GM23338 (cell line): ENCODE results near the gene VSTM2L. TPM values are rescaled to one million over a fixed set of nuclear protein-coding genes. Genes with fewer than 3 reads are reported as not detected.

ENCODE experiments used
- ATAC-seq: fragments of 200-7000 bp; cut with Tn5 transposase; 3 replicates; pipeline ENCODE4 v1.9.1; 2020
- DNase-seq: peaks from one replicate; pipeline ENCODE4 v3.0.0-alpha.2; 2015; ENCODE audit warnings: low spot score
- H2AFZ ChIP-seq: fragments of 200-600 bp; sonication (generic); 2 replicates; pipeline ENCODE4 v1.8.0; 2016; ENCODE audit warnings: antibody characterized with exemption, mild to moderate bottlenecking, moderate library complexity
- H3F3A ChIP-seq: fragments of 200-600 bp; sonication (generic); replicated peaks from 2 replicates; pipeline ENCODE4 v1.8.0; 2017; ENCODE audit warnings: antibody characterized with exemption, mixed run types, low read depth
- H3K27ac ChIP-seq: fragments of 200-600 bp; sonication (generic); 2 replicates; pipeline ENCODE4 v1.6.1; 2016; ENCODE audit warnings: low read depth
- H3K27me3 ChIP-seq: fragments of 200-600 bp; sonication (generic); 2 replicates; pipeline ENCODE4 v1.8.0; 2016; ENCODE audit warnings: mild to moderate bottlenecking, mixed run types, moderate library complexity; ENCODE audit not compliant: insufficient read depth
- H3K36me3 ChIP-seq: fragments of 200-600 bp; sonication (generic); 2 replicates; pipeline ENCODE4 v1.8.0; 2016; ENCODE audit warnings: mild to moderate bottlenecking; ENCODE audit not compliant: insufficient read depth
- H3K4me1 ChIP-seq: fragments of 200-600 bp; sonication (generic); 2 replicates; pipeline ENCODE4 v1.8.0; 2016; ENCODE audit warnings: mild to moderate bottlenecking, moderate library complexity; ENCODE audit not compliant: insufficient read depth
- H3K4me2 ChIP-seq: fragments of 200-600 bp; sonication (generic); 2 replicates; pipeline ENCODE4 v1.7.1; 2017; ENCODE audit warnings: mixed run types
- H3K4me3 ChIP-seq: fragments of 200-600 bp; sonication (generic); 2 replicates; pipeline ENCODE4 v1.6.1; 2016; ENCODE audit warnings: mixed run types
- H3K79me2 ChIP-seq: fragments of 200-600 bp; sonication (generic); replicated peaks from 2 replicates; pipeline ENCODE4 v1.8.0; 2017; ENCODE audit warnings: mild to moderate bottlenecking; ENCODE audit not compliant: insufficient read depth
- H3K9me2 ChIP-seq: fragments of 200-600 bp; sonication (generic); 2 replicates; pipeline ENCODE4 v1.8.0; 2017; ENCODE audit not compliant: insufficient read depth
- H4K20me1 ChIP-seq: fragments of 200-600 bp; sonication (generic); replicated peaks from 2 replicates; pipeline ENCODE4 v1.8.0; 2017; ENCODE audit warnings: mild to moderate bottlenecking; ENCODE audit not compliant: insufficient read depth
- H3K27ac Mint-ChIP-seq: 2 replicates; pipeline ENCODE4 v1.8.0; 2020; ENCODE audit warnings: inconsistent platforms, mild to moderate bottlenecking, moderate library complexity, mixed read lengths
- H3K27me3 Mint-ChIP-seq: 3 replicates; pipeline ENCODE4 v1.8.0; 2022; ENCODE audit warnings: low read depth, mild to moderate bottlenecking, moderate library complexity, mixed read lengths, inconsistent platforms; ENCODE audit not compliant: insufficient read depth, poor library complexity
- H3K36me3 Mint-ChIP-seq: 3 replicates; pipeline ENCODE4 v1.8.0; 2021; ENCODE audit warnings: low read depth, mild to moderate bottlenecking, inconsistent platforms, moderate library complexity, mixed read lengths
- H3K4me1 Mint-ChIP-seq: 3 replicates; pipeline ENCODE4 v1.8.0; 2020; ENCODE audit warnings: mild to moderate bottlenecking, inconsistent platforms, mixed read lengths
- H3K4me3 Mint-ChIP-seq: 3 replicates; pipeline ENCODE4 v1.8.0; 2021; ENCODE audit warnings: moderate library complexity, mild to moderate bottlenecking, inconsistent platforms, mixed read lengths
- H3K9me3 Mint-ChIP-seq: 3 replicates; pipeline ENCODE4 v1.8.0; 2020; ENCODE audit warnings: moderate library complexity, mild to moderate bottlenecking, inconsistent platforms, mixed read lengths
- CREB1 ChIP-seq: fragments of 250-450 bp; sonication (Bioruptor Pico); IDR thresholded peaks from 2 replicates; pipeline ENCODE4 v1.5.0; 2020; ENCODE audit warnings: low read depth, mild to moderate bottlenecking, moderate library complexity
- EZH2 ChIP-seq: fragments of 200-600 bp; sonication (generic); IDR thresholded peaks from one replicate; pipeline ENCODE4 v1.8.0; 2017; ENCODE audit warnings: antibody characterized with exemption, mild to moderate bottlenecking, low read depth; ENCODE audit not compliant: unreplicated experiment
- EZH2phosphoT487 ChIP-seq: fragments of 200-600 bp; sonication (generic); IDR thresholded peaks from one replicate; pipeline ENCODE4 v1.8.1; 2018; ENCODE audit warnings: antibody characterized with exemption; ENCODE audit not compliant: unreplicated experiment
- JUNB ChIP-seq: IDR thresholded peaks from one replicate; pipeline ENCODE4 v1.6.1; 2016; ENCODE audit warnings: antibody characterized with exemption; ENCODE audit not compliant: unreplicated experiment
- NANOG ChIP-seq: IDR thresholded peaks from 2 replicates; pipeline ENCODE4 v1.6.1; 2016; ENCODE audit warnings: antibody characterized with exemption, borderline replicate concordance
- POLR2AphosphoS5 ChIP-seq: IDR thresholded peaks from 2 replicates; pipeline ENCODE4 v1.6.1; 2016; ENCODE audit warnings: antibody characterized with exemption, low read depth
- STAT1 ChIP-seq: IDR thresholded peaks from one replicate; pipeline ENCODE4 v1.6.1; 2016; ENCODE audit warnings: antibody characterized with exemption; ENCODE audit not compliant: unreplicated experiment
- ZNF114 ChIP-seq: fragments of 250-450 bp; sonication (Bioruptor Pico); IDR thresholded peaks from 2 replicates; pipeline ENCODE4 v1.5.0; 2020; ENCODE audit warnings: mild to moderate bottlenecking, moderate library complexity
- ZNF331 ChIP-seq: fragments of 250-450 bp; sonication (Bioruptor Pico); IDR thresholded peaks from 2 replicates; pipeline ENCODE4 v1.5.0; 2020; ENCODE audit warnings: low read depth, mild to moderate bottlenecking, moderate library complexity
- polyA plus RNA-seq: library from polyadenylated mRNA; unstranded; fragments of >200 nt; fragmentation: Nextera tagmentation; extraction: Ambion mirVana; gene quantifications from 2 replicates; pipeline ENCODE4 v1.2.1, GENCODE V29; 2016
- total RNA-seq: library from RNA; depleted of rRNA; stranded (reverse); fragments of >200 nt; shearing (Covaris generic); gene quantifications from 2 replicates; pipeline ENCODE4 v1.2.3, GENCODE V29; 2014
- TF ChIP-seq, protein P1 (sequence below), 2 experiments: fragments of 200-600 bp in 1 of 2; sonication (generic) in 1 of 2; conservative IDR thresholded peaks; 2 replicates each; pipeline versions ENCODE4 v1.5.1 to v1.6.1; 2016 to 2017; ENCODE audit warnings: antibody characterized with exemption in 2 of 2, low read depth in 2 of 2, mild to moderate bottlenecking in 2 of 2, moderate library complexity in 1 of 2
- TF ChIP-seq, protein P2 (sequence below): IDR thresholded peaks from one replicate; pipeline ENCODE4 v1.6.1; 2018; ENCODE audit warnings: antibody characterized with exemption; ENCODE audit not compliant: unreplicated experiment

The VSTM2L gene
- total and polyA plus RNA-seq, 2 experiments from 2014 or later = 0.60 to 1.9 TPM

DNA sequence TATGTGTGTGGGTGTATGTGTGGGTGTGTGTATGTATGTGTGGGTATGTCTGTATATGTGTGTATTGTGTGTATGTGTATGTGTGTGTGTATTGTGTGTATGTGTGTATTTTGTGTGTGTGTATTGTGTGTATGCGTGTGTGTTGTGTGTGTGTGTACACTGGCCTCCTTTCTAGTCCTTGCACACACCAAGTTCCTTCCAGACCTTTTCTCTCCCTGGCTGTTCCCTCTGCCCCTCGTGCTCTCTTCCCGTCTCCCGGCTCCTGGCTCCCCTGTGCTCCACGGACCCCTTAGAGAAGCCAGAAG, 11.4 kb downstream of the VSTM2L start (continued):
- TF ChIP-seq JUNB (no peak), CREB1 (no peak), POLR2AphosphoS5 (no peak)
- TF ChIP-seq, protein P1, sequence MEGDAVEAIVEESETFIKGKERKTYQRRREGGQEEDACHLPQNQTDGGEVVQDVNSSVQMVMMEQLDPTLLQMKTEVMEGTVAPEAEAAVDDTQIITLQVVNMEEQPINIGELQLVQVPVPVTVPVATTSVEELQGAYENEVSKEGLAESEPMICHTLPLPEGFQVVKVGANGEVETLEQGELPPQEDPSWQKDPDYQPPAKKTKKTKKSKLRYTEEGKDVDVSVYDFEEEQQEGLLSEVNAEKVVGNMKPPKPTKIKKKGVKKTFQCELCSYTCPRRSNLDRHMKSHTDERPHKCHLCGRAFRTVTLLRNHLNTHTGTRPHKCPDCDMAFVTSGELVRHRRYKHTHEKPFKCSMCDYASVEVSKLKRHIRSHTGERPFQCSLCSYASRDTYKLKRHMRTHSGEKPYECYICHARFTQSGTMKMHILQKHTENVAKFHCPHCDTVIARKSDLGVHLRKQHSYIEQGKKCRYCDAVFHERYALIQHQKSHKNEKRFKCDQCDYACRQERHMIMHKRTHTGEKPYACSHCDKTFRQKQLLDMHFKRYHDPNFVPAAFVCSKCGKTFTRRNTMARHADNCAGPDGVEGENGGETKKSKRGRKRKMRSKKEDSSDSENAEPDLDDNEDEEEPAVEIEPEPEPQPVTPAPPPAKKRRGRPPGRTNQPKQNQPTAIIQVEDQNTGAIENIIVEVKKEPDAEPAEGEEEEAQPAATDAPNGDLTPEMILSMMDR (conservative IDR thresholded peaks at IDR 0.05; ENCODE audit: low read depth in 2 of 2) = no peak

DNA sequence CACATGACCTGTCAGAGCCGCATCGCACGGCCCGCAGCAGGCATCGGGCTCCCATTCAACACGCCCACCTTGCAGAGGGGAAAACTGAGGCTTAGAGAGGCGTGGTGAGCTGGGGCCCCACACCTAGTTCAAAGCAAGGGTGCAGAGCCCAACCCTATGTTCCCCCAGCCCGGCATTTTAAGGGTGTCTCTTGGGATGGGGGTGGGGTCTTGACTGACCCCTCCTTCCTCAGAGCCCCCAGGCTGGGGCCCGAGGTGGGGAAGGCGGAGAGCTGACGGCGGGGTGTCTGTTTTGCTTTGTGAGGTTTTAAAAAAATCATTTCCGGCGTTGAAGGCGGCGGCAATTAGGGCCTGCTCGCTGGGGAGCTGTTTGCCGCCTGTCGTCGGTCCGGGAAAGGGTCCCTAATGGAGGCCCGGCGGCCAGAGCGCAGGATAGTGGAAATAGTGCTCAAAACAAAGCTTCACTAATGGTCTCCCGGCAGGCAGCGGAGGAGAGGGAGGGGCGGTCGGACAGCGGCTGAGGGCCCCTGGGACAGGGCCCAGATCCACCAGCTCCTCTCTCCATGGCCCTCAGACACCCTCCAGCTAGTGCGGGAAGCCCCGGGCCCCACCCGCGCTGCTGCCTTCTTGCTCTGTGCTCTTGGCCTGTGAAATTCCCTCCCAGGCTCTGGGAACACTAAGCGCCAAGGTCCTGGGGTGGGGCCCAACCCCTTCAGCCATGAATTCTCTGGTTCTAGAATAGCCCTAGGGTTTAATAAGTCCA, 11.9 kb downstream of the VSTM2L start:
- Mint-ChIP-seq H3K36me3 (no peaks in the 10 kb centered on the region), H3K27ac (peak overlapping the region; percentile 92), H3K4me3 (peak overlapping the region; percentile 79), H3K27me3 (peaks cover 14% of the 10 kb centered on the region), H3K9me3 (no peaks in the 10 kb centered on the region), H3K4me1 (peaks cover 63% of the 10 kb centered on the region)
- H2AFZ ChIP-seq = peak overlapping the region; percentile 98
- H3K4me3 ChIP-seq = peak overlapping the region; percentile 68
- no peak for TF ChIP-seq STAT1
- TF ChIP-seq POLR2AphosphoS5 = no peak
- ATAC-seq = peak; percentile 64
- peaks cover 14% of the 10 kb centered on the region; the same call in 1 of the 2 replicates for H3K27me3 ChIP-seq
- peak; percentile 82 for DNase-seq
- H3K4me2 ChIP-seq = peak overlapping the region; percentile 88
- H4K20me1 ChIP-seq = no peaks in the 10 kb centered on the region
- H3K9me2 ChIP-seq = no peaks in the 10 kb centered on the region
- peaks cover 10% of the 10 kb centered on the region; the same call in 1 of the 2 replicates for H3F3A ChIP-seq
- peaks cover 47% of the 10 kb centered on the region for H3K4me1 ChIP-seq
- H3K27ac ChIP-seq = peak overlapping the region; percentile 79
- H3K79me2 ChIP-seq = no peaks in the 10 kb centered on the region
- H3K36me3 ChIP-seq = no peaks in the 10 kb centered on the region

DNA sequence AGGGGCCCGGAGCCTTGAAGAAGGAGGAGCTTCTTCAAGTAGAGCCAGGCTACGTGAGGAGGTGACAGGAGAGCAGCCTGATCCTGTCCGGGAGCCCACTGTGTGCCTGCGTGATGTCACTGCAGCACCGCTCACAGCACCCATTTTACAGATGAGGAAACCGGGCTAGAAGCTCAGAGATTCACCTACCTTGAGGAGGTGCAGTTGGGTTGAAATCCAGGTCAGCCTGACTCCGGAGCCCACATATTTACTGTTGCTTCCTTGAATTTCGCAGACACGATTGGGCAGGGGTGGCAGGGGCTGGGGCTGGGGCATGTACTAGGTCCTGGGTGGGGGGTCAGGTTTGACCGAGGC, 12.5 kb downstream of the VSTM2L start:
- Histone ChIP-seq H3K79me2 (no peaks in the 10 kb centered on the region), H3K4me1 (peaks cover 47% of the 10 kb centered on the region), H3K9me2 (no peaks in the 10 kb centered on the region), H3K27ac (no peak overlapping the region; the same call in 1 of the 2 replicates), H3K4me2 (peak overlapping the region; percentile 88), H3F3A (peaks cover 10% of the 10 kb centered on the region; the same call in 1 of the 2 replicates), H4K20me1 (no peaks in the 10 kb centered on the region), H3K27me3 (peaks cover 14% of the 10 kb centered on the region; the same call in 1 of the 2 replicates), H3K36me3 (no peaks in the 10 kb centered on the region), H3K4me3 (peak overlapping the region; percentile 68), H2AFZ (peak overlapping the region; percentile 98)
- Mint-ChIP-seq H3K27me3 (peaks cover 14% of the 10 kb centered on the region), H3K4me1 (peaks cover 63% of the 10 kb centered on the region), H3K4me3 (peak overlapping the region; percentile 79; the same call in 2 of the 3 replicates), H3K36me3 (no peaks in the 10 kb centered on the region), H3K9me3 (no peaks in the 10 kb centered on the region), H3K27ac (no peak overlapping the region)
- ATAC-seq (peak; percentile 5), DNase-seq (peak; percentile 60)
- TF ChIP-seq ZNF114 (CRISPR knock-in tag) = no peak
- TF ChIP-seq, protein P1 (conservative IDR thresholded peaks at IDR 0.05; ENCODE audit: low read depth in 2 of 2) = no peak
- TF ChIP-seq NANOG = no peak
- TF ChIP-seq EZH2phosphoT487 = no peak
- no peak for TF ChIP-seq STAT1
- TF ChIP-seq EZH2 = no peak
- TF ChIP-seq JUNB = no peak
- TF ChIP-seq ZNF331 (CRISPR knock-in tag) = no peak
- TF ChIP-seq POLR2AphosphoS5 = no peak
- no peak for TF ChIP-seq CREB1
- TF ChIP-seq, protein P2, sequence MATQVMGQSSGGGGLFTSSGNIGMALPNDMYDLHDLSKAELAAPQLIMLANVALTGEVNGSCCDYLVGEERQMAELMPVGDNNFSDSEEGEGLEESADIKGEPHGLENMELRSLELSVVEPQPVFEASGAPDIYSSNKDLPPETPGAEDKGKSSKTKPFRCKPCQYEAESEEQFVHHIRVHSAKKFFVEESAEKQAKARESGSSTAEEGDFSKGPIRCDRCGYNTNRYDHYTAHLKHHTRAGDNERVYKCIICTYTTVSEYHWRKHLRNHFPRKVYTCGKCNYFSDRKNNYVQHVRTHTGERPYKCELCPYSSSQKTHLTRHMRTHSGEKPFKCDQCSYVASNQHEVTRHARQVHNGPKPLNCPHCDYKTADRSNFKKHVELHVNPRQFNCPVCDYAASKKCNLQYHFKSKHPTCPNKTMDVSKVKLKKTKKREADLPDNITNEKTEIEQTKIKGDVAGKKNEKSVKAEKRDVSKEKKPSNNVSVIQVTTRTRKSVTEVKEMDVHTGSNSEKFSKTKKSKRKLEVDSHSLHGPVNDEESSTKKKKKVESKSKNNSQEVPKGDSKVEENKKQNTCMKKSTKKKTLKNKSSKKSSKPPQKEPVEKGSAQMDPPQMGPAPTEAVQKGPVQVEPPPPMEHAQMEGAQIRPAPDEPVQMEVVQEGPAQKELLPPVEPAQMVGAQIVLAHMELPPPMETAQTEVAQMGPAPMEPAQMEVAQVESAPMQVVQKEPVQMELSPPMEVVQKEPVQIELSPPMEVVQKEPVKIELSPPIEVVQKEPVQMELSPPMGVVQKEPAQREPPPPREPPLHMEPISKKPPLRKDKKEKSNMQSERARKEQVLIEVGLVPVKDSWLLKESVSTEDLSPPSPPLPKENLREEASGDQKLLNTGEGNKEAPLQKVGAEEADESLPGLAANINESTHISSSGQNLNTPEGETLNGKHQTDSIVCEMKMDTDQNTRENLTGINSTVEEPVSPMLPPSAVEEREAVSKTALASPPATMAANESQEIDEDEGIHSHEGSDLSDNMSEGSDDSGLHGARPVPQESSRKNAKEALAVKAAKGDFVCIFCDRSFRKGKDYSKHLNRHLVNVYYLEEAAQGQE = no peak
